Endothelial cell of umbilical vein (primary cell): ENCODE measurements around the gene GUCY2D. TPM values are rescaled to one million over a fixed set of nuclear protein-coding genes. Genes with fewer than 3 reads are reported as not detected.

Experiments used
- BruUV-seq: library from RNA; stranded (reverse); fragments of 400-500 nt; replicated peaks from 2 replicates; lab custom pipeline; 2021; lab: Mats Ljungman, UMichigan
- CTCF ChIA-PET: fragments of 300-600, 350-600 bp; sonication (Branson Sonifier 250); formaldehyde crosslinking; loops from one replicate; lab custom pipeline; 2021; ENCODE audit warnings: antibody characterized with exemption, inconsistent platforms; lab: Charles Lee
- POLR2A ChIA-PET: fragments of 300-600, 350-600 bp; sonication (Branson Sonifier 250); formaldehyde crosslinking; loops from one replicate; lab custom pipeline; 2021; ENCODE audit warnings: antibody characterized with exemption, inconsistent platforms; lab: Charles Lee
- DNase-seq: peaks from one replicate; pipeline ENCODE4 v3.0.0-alpha.2; 2011; ENCODE audit warnings: low read depth, low spot score
- FAIRE-seq: peaks from 2 replicates; lab custom pipeline; 2011; peaks lifted over from hg19 to GRCh38; lab: Jason Lieb, UNC
- H2AFZ ChIP-seq: 2 replicates; pipeline ENCODE4 v1.6.0; 2012; ENCODE audit warnings: low read depth, low read length, control low read depth, inconsistent platforms
- H3K27ac ChIP-seq: 2 replicates; pipeline ENCODE4 v1.5.1; 2011; ENCODE audit warnings: low read depth, mild to moderate bottlenecking, control low read depth, low read length, moderate library complexity; ENCODE audit not compliant: insufficient read depth
- H3K27me3 ChIP-seq, 2 experiments: 2 replicates each; pipeline versions ENCODE4 v1.6.0 to v1.6.1; 2011; ENCODE audit warnings: low read length in 2 of 2, mixed read lengths in 1 of 2; ENCODE audit not compliant: control insufficient read depth in 2 of 2, insufficient read depth in 2 of 2
- H3K36me3 ChIP-seq, 2 experiments: 2 replicates in 1 of 2; 3 replicates in 1 of 2; pipeline ENCODE4 v1.5.1; 2011; ENCODE audit warnings: low read length in 2 of 2, mild to moderate bottlenecking in 1 of 2, moderate library complexity in 1 of 2; ENCODE audit not compliant: control insufficient read depth in 2 of 2, insufficient read depth in 2 of 2; ENCODE audit errors: extremely low read depth in 1 of 2
- H3K4me1 ChIP-seq: 3 replicates; pipeline ENCODE4 v1.5.1; 2011; ENCODE audit warnings: mild to moderate bottlenecking, low read length; ENCODE audit not compliant: control insufficient read depth, insufficient read depth; ENCODE audit errors: extremely low read depth
- H3K4me2 ChIP-seq: 2 replicates; pipeline ENCODE4 v1.6.1; 2011; ENCODE audit warnings: low read length, control low read depth, mixed read lengths; ENCODE audit not compliant: insufficient read depth
- H3K4me3 ChIP-seq, 3 experiments: fragments of 200-600 bp in 1 of 3; sonication (generic), shearing (Covaris generic) in 1 of 3; replicated peaks in 1 of 3; 2 replicates each; pipeline ENCODE4 v1.5.1; 2011 to 2016; ENCODE audit warnings: control low read depth in 3 of 3, low read length in 3 of 3, mild to moderate bottlenecking in 2 of 3, inconsistent platforms in 1 of 3, low read depth in 1 of 3, moderate library complexity in 1 of 3; ENCODE audit not compliant: insufficient read depth in 1 of 3
- H3K79me2 ChIP-seq: 2 replicates; pipeline ENCODE4 v1.6.0; 2012; ENCODE audit warnings: low read length, inconsistent platforms; ENCODE audit not compliant: control insufficient read depth, insufficient read depth
- H3K9ac ChIP-seq: replicated peaks from 2 replicates; pipeline ENCODE3; 2011; ENCODE audit warnings: low read length, control low read depth; ENCODE audit not compliant: insufficient read depth; ENCODE audit errors: extremely low read depth
- H3K9me1 ChIP-seq: replicated peaks from 3 replicates; pipeline ENCODE4 v1.6.0; 2011; ENCODE audit warnings: mild to moderate bottlenecking, low read length; ENCODE audit not compliant: control insufficient read depth, insufficient read depth; ENCODE audit errors: extremely low read depth
- H3K9me3 ChIP-seq: replicated peaks from 2 replicates; pipeline ENCODE4 v1.5.1; 2012; ENCODE audit warnings: low read length, inconsistent platforms; ENCODE audit not compliant: control insufficient read depth, insufficient read depth
- H4K20me1 ChIP-seq: replicated peaks from 2 replicates; pipeline ENCODE3; 2011; ENCODE audit warnings: mild to moderate bottlenecking, low read length; ENCODE audit not compliant: control insufficient read depth, insufficient read depth; ENCODE audit errors: extremely low read depth
- CTCF ChIP-seq, 2 donors: IDR thresholded peaks; 1 replicate in 1 of 2; 2 replicates in 1 of 2; pipeline ENCODE4 v1.5.1; 2011; ENCODE audit warnings: low read length in 2 of 2, mild to moderate bottlenecking in 2 of 2, moderate library complexity in 2 of 2, control low read depth in 1 of 2, inconsistent platforms in 1 of 2, low read depth in 1 of 2; ENCODE audit not compliant: insufficient read depth in 1 of 2; ENCODE audit errors: extremely low read depth in 1 of 2
- EZH2 ChIP-seq: IDR thresholded peaks from 2 replicates; pipeline ENCODE4 v1.6.1; 2012; ENCODE audit warnings: borderline replicate concordance, low read depth, mild to moderate bottlenecking, moderate library complexity, low read length, inconsistent platforms; ENCODE audit not compliant: severe bottlenecking
- FOS ChIP-seq: IDR thresholded peaks from 2 replicates; pipeline ENCODE4 v1.6.1; 2011; ENCODE audit warnings: mild to moderate bottlenecking, low read length, moderate library complexity, borderline replicate concordance; ENCODE audit not compliant: insufficient read depth
- GATA2 ChIP-seq: IDR thresholded peaks from 2 replicates; pipeline ENCODE4 v1.7.0; 2011; ENCODE audit warnings: low read depth, mild to moderate bottlenecking, moderate library complexity, mixed read lengths, low read length; ENCODE audit not compliant: insufficient read length, insufficient read depth
- JUN ChIP-seq: IDR thresholded peaks from 2 replicates; pipeline ENCODE4 v1.6.1; 2011; ENCODE audit warnings: borderline replicate concordance, low read depth; ENCODE audit not compliant: insufficient read length, insufficient read depth
- MAX ChIP-seq: IDR thresholded peaks from 2 replicates; pipeline ENCODE4 v1.6.1; 2011; ENCODE audit not compliant: insufficient read depth, insufficient read length
- MYC ChIP-seq: IDR thresholded peaks from one replicate; pipeline ENCODE4 v1.6.1; 2011; ENCODE audit warnings: mild to moderate bottlenecking, low read depth, low read length
- POLR2A ChIP-seq: IDR thresholded peaks from 2 replicates; pipeline ENCODE4 v1.6.1; 2012; ENCODE audit warnings: low read depth, mild to moderate bottlenecking, control low read depth, low read length
- POLR2AphosphoS5 ChIP-seq: IDR thresholded peaks from 2 replicates; pipeline ENCODE4 v1.6.1; 2012; ENCODE audit warnings: low read depth, mild to moderate bottlenecking, control low read depth, low read length, moderate library complexity; ENCODE audit not compliant: insufficient read depth
- dilution Hi-C: fragments of 300-500 bp; cut with MboI; formaldehyde crosslinking; loops from one replicate; pipeline ENCODE4 v1.15.0; 2019; ENCODE audit warnings: low sequenced_read_pairs; ENCODE audit not compliant: extremely low pct_ligation_motif_present
- intact Hi-C: fragments of 100-400 bp; cut with micrococcal nuclease; formaldehyde crosslinking; loops from one replicate; pipeline ENCODE4 v1.10.0; 2022
- polyA plus RNA-seq, 4 experiments: library from polyadenylated mRNA; depleted of rRNA in 3 of 4; stranded (reverse) in 3 of 4; unstranded in 1 of 4; fragments of >200 nt; gene quantifications; 2 replicates each; pipeline versions ENCODE4 v1.2.1 to v1.2.3, GENCODE V29; 2011 to 2012; ENCODE audit warnings: missing spikeins in 1 of 4
- total RNA-seq: library from RNA; stranded (reverse); gene quantifications from 2 replicates; pipeline ENCODE4 v1.2.3, GENCODE V29; 2021

The GUCY2D gene
- total and polyA plus RNA-seq, 2 donors (not counting 3 experiments of a cell fraction or from before 2014, with no cell fraction given) = not detected

GRCh38 chr17:8066841-8067775 is 64.7 kb downstream of the GUCY2D start:
- Histone ChIP-seq H3K4me1 (peaks cover 8% of the 10 kb centered on the region), H2AFZ (no peak overlapping the region), H3K27ac (no peak overlapping the region), H3K9me3 (no peaks in the 10 kb centered on the region), H3K79me2 (no peaks in the 10 kb centered on the region), H3K9me1 (no peaks in the 10 kb centered on the region), H4K20me1 (no peaks in the 10 kb centered on the region), H3K4me2 (no peak overlapping the region), H3K4me3 (no peak overlapping the region), H3K27me3 (peaks cover 29 to 38% of the 10 kb centered on the region in 2 experiments), H3K36me3 (no peaks in the 10 kb centered on the region), H3K9ac (no peak overlapping the region)
- CTCF ChIA-PET = no interaction called here
- no peak for DNase-seq
- BruUV-seq = no TSS peak
- dilution Hi-C loops = no loop called here
- TF ChIP-seq POLR2A = no peak
- no peak for TF ChIP-seq GATA2
- TF ChIP-seq FOS = no peak
- TF ChIP-seq JUN = no peak
- no peak for TF ChIP-seq MAX
- no peak for TF ChIP-seq POLR2AphosphoS5
- no peak for TF ChIP-seq MYC
- no peak for TF ChIP-seq CTCF (IDR thresholded peaks at IDR 0.05; ENCODE audit: extremely low read depth in 1 of 2, insufficient read depth in 1 of 2, low read depth in 1 of 2, low read length in 2 of 2)
- no peak for TF ChIP-seq EZH2
- POLR2A ChIA-PET = no interaction called here
- FAIRE-seq = no peak
- intact Hi-C loops = no loop called here
